HepG2 (cell line): ENCODE measurements around the gene DRC7. TPM values are rescaled to one million over a fixed set of nuclear protein-coding genes. Genes with fewer than 3 reads are reported as not detected.

ENCODE experiments used
- DMTF1 ChIP-seq: sonication (generic); formaldehyde crosslinking; IDR thresholded peaks from 2 replicates; pipeline ENCODE4 v1.4.0; 2020; ENCODE audit warnings: mild to moderate bottlenecking, missing genetic modification reagents
- ZNF407 ChIP-seq: sonication (generic); formaldehyde crosslinking; IDR thresholded peaks from one replicate; pipeline ENCODE4 v1.5.1; 2020; ENCODE audit warnings: mild to moderate bottlenecking, missing genetic modification reagents; ENCODE audit errors: not compliant biosample characterization
- ZNF788 ChIP-seq: sonication (generic); formaldehyde crosslinking; IDR thresholded peaks from 2 replicates; pipeline ENCODE4 v1.5.0; 2020; ENCODE audit warnings: mild to moderate bottlenecking, missing genetic modification reagents, borderline replicate concordance
- polyA plus RNA-seq, 8 experiments: library from polyadenylated mRNA; depleted of rRNA in 3 of 8; stranded (reverse) in 7 of 8; unstranded in 1 of 8; fragments of >200 nt; fragmentation: Illumina TruSeq in 4 of 8; extraction: Trizol in 4 of 8; gene quantifications; 2 replicates each; pipeline versions ENCODE4 v1.2.1 to v1.2.3, GENCODE V29; 2011 to 2016; ENCODE audit warnings: low read depth in 4 of 8, missing spikeins in 1 of 8, mixed read lengths in 1 of 8; ENCODE audit not compliant: insufficient read depth in 1 of 8
- total RNA-seq, 5 experiments: library from RNA; depleted of rRNA; stranded (reverse); fragments of >200 nt; fragmentation: Illumina TruSeq; extraction: Trizol; gene quantifications; 2 replicates each; pipeline ENCODE4 v1.2.3, GENCODE V29; 2016; ENCODE audit warnings: low read depth in 1 of 5

The DRC7 gene
- total and polyA plus RNA-seq, 2 of the 13 experiments (the other 11 are each of a cell fraction or from before 2014, with no cell fraction given), result 2.7 to 3.4 TPM

GRCh38 chr16:57666353-57667047 is 28.1 kb upstream of the DRC7 start (continued):
- peak; percentile 3 for TF ChIP-seq ZNF407 (CRISPR knock-in tag)
- TF ChIP-seq ZNF788, result peak; percentile 43; the same call in 1 of the 2 replicates
- 0 out of 2 replicates have a peak, but pooled peaks have one; percentile 1 for TF ChIP-seq DMTF1 (CRISPR knock-in tag)
